SK-N-SH (cell line): Measurements from ENCODE around the gene IL1F10. TPM values are rescaled to one million over a fixed set of nuclear protein-coding genes. Genes with fewer than 3 reads are reported as not detected.

ENCODE experiments used
- CTCF ChIA-PET: fragments of 300-600, 350-600 bp; formaldehyde crosslinking; extraction: SDS; loops from one replicate; lab custom pipeline; 2021; lab: Yijun Ruan, JAX
- POLR2A ChIA-PET: fragments of 350-600 bp; sonication (Branson Sonifier 250); formaldehyde crosslinking; extraction: SDS; loops from one replicate; lab custom pipeline; 2020; ENCODE audit warnings: antibody characterized with exemption, inconsistent platforms; lab: Yijun Ruan, JAX
- DNase-seq: peaks from one replicate; pipeline ENCODE4 v3.0.0; 2012
- H2AFZ ChIP-seq: fragments of 200-600 bp; sonication (generic); 2 replicates; pipeline ENCODE4 v1.8.1; 2016; ENCODE audit warnings: antibody characterized with exemption, mild to moderate bottlenecking, low read depth
- H3F3A ChIP-seq: fragments of 200-600 bp; sonication (generic); replicated peaks from 2 replicates; pipeline ENCODE3; 2016; ENCODE audit warnings: antibody characterized with exemption, mild to moderate bottlenecking; ENCODE audit not compliant: insufficient read depth
- H3K27ac ChIP-seq, 2 experiments: fragments of 200-500 bp in 1 of 2; fragments of 200-600 bp in 1 of 2; sonication (Bioruptor generic) in 1 of 2; sonication (generic), shearing (Covaris generic) in 1 of 2; 2 replicates each; pipeline versions ENCODE4 v1.5.1 to v1.6.1; 2014 to 2016; ENCODE audit warnings: low read depth in 2 of 2, inconsistent platforms in 1 of 2, low read length in 1 of 2, mild to moderate bottlenecking in 1 of 2, mixed read lengths in 1 of 2
- H3K27me3 ChIP-seq: fragments of 200-600 bp; sonication (generic), shearing (Covaris generic); 2 replicates; pipeline ENCODE4 v1.6.1; 2016; ENCODE audit warnings: mixed run types; ENCODE audit not compliant: insufficient read depth
- H3K36me3 ChIP-seq, 2 experiments: fragments of 200-500 bp in 1 of 2; fragments of 200-600 bp in 1 of 2; sonication (Bioruptor generic) in 1 of 2; sonication (generic) in 1 of 2; replicated peaks in 1 of 2; 2 replicates each; pipeline versions ENCODE3 to v1.5.1; 2014 to 2016; ENCODE audit warnings: low read length in 1 of 2, mild to moderate bottlenecking in 1 of 2; ENCODE audit not compliant: insufficient read depth in 2 of 2, control insufficient read depth in 1 of 2
- H3K4me1 ChIP-seq, 2 experiments: fragments of 200-500 bp in 1 of 2; fragments of 200-600 bp in 1 of 2; sonication (Bioruptor generic) in 1 of 2; sonication (generic), shearing (Covaris generic) in 1 of 2; 2 replicates each; pipeline versions ENCODE4 v1.5.1 to v1.6.1; 2014 to 2016; ENCODE audit warnings: low read depth in 1 of 2, low read length in 1 of 2, mixed run types in 1 of 2; ENCODE audit not compliant: insufficient read depth in 2 of 2, control insufficient read depth in 1 of 2
- H3K4me2 ChIP-seq: fragments of 200-600 bp; sonication (generic), shearing (Covaris generic); 2 replicates; pipeline ENCODE4 v1.6.1; 2017; ENCODE audit warnings: mixed run types
- H3K4me3 ChIP-seq, 2 experiments: fragments of 200-500 bp in 1 of 2; fragments of 200-600 bp in 1 of 2; sonication (Bioruptor generic) in 1 of 2; sonication (generic), shearing (Covaris generic) in 1 of 2; 2 replicates each; pipeline versions ENCODE4 v1.5.1 to v1.8.1; 2014 to 2016; ENCODE audit warnings: low read depth in 2 of 2, inconsistent platforms in 1 of 2, low read length in 1 of 2, mild to moderate bottlenecking in 1 of 2, mixed read lengths in 1 of 2, moderate library complexity in 1 of 2
- H3K79me2 ChIP-seq: fragments of 200-600 bp; sonication (generic); 2 replicates; pipeline ENCODE4 v1.8.1; 2017; ENCODE audit warnings: mild to moderate bottlenecking; ENCODE audit not compliant: insufficient read depth
- H3K9ac ChIP-seq: fragments of 200-600 bp; sonication (generic); 2 replicates; pipeline ENCODE4 v1.6.1; 2017; ENCODE audit warnings: mixed run types
- H3K9me2 ChIP-seq: fragments of 200-600 bp; sonication (generic); 2 replicates; pipeline ENCODE4 v1.6.1; 2017; ENCODE audit warnings: mixed run types
- H3K9me3 ChIP-seq: fragments of 200-600 bp; sonication (generic); 2 replicates; pipeline ENCODE4 v1.6.1; 2017; ENCODE audit warnings: mixed run types, mild to moderate bottlenecking, moderate library complexity
- H4K20me1 ChIP-seq: fragments of 200-600 bp; sonication (generic); 2 replicates; pipeline ENCODE4 v1.6.1; 2017; ENCODE audit warnings: mild to moderate bottlenecking, mixed run types; ENCODE audit not compliant: insufficient read depth
- CHD2 ChIP-seq: fragments of 150-350 bp; IDR thresholded peaks from 2 replicates; pipeline ENCODE4 v1.6.1; 2018; ENCODE audit warnings: low read length; ENCODE audit not compliant: partially characterized antibody
- EP300 ChIP-seq, 2 experiments: IDR thresholded peaks; 2 replicates each; pipeline versions ENCODE4 v1.4.0 to v1.6.1; 2012; ENCODE audit warnings: borderline replicate concordance in 1 of 2, low read depth in 1 of 2, low read length in 1 of 2
- EZH2phosphoT487 ChIP-seq: fragments of 200-600 bp; sonication (generic); IDR thresholded peaks from 2 replicates; pipeline ENCODE4 v1.6.1; 2017; ENCODE audit warnings: low read depth, mixed run types, mild to moderate bottlenecking, antibody characterized with exemption, moderate library complexity, borderline replicate concordance
- FOSL2 ChIP-seq: IDR thresholded peaks from 2 replicates; pipeline ENCODE4 v1.4.0; 2012; ENCODE audit warnings: low read depth, mild to moderate bottlenecking, moderate library complexity, borderline replicate concordance
- GABPA ChIP-seq: IDR thresholded peaks from 2 replicates; pipeline ENCODE4 v1.4.0; 2012; ENCODE audit warnings: low read depth, mild to moderate bottlenecking
- IRF3 ChIP-seq: fragments of 150-350 bp; IDR thresholded peaks from 2 replicates; pipeline ENCODE4 v1.6.1; 2016; ENCODE audit warnings: mild to moderate bottlenecking, low read depth, low read length
- MAX ChIP-seq: IDR thresholded peaks from 2 replicates; pipeline ENCODE4 v1.4.0; 2012; ENCODE audit warnings: low read depth
- MXI1 ChIP-seq: IDR thresholded peaks from 2 replicates; pipeline ENCODE4 v1.6.1; 2012; ENCODE audit warnings: mild to moderate bottlenecking, low read depth, low read length, improper control_type of control experiment
- NRF1 ChIP-seq: IDR thresholded peaks from 2 replicates; pipeline ENCODE4 v1.6.1; 2012; ENCODE audit warnings: low read depth, mild to moderate bottlenecking, low read length
- RAD21 ChIP-seq: IDR thresholded peaks from 2 replicates; pipeline ENCODE4 v1.6.1; 2012; ENCODE audit warnings: mild to moderate bottlenecking, low read length
- REST ChIP-seq: IDR thresholded peaks from 2 replicates; pipeline ENCODE4 v1.6.1; 2012; ENCODE audit warnings: mild to moderate bottlenecking, low read depth, low read length, moderate library complexity
- RXRA ChIP-seq: IDR thresholded peaks from 2 replicates; pipeline ENCODE4 v1.4.0; 2012; ENCODE audit warnings: low read depth, mild to moderate bottlenecking, borderline replicate concordance
- SMC3 ChIP-seq: IDR thresholded peaks from 2 replicates; pipeline ENCODE4 v1.6.1; 2012; ENCODE audit warnings: low read depth, low read length, improper control_type of control experiment
- TAF1 ChIP-seq: IDR thresholded peaks from 2 replicates; pipeline ENCODE4 v1.6.1; 2012; ENCODE audit warnings: low read depth, mild to moderate bottlenecking, low read length, moderate library complexity, borderline replicate concordance
- TCF12 ChIP-seq: IDR thresholded peaks from 2 replicates; pipeline ENCODE4 v1.4.0; 2012
- USF2 ChIP-seq: fragments of 150-350 bp; IDR thresholded peaks from 2 replicates; pipeline ENCODE4 v1.6.1; 2017; ENCODE audit warnings: antibody characterized with exemption, low read length, low read depth, borderline replicate concordance
- WGBS: methylation state at CpG from one replicate; pipeline ENCODE4 v1.1.6; 2017; ENCODE audit warnings: low lambda C conversion rate; 5-methylcytosine and 5-hydroxymethylcytosine counted together
- polyA plus RNA-seq, 3 experiments: library from polyadenylated mRNA; depleted of rRNA; stranded (reverse); fragments of >200 nt; gene quantifications; 2 replicates each; pipeline ENCODE4 v1.2.3, GENCODE V29; 2012
- TF ChIP-seq, protein P1 (sequence below): fragments of 200-600 bp; sonication (generic); IDR thresholded peaks from 2 replicates; pipeline ENCODE4 v1.6.1; 2017; ENCODE audit warnings: antibody characterized with exemption, mild to moderate bottlenecking, moderate library complexity

Gene IL1F10
- polyA plus RNA-seq, 1 of the 3 experiments (the other 2 are of a cell fraction) = not detected

DNA sequence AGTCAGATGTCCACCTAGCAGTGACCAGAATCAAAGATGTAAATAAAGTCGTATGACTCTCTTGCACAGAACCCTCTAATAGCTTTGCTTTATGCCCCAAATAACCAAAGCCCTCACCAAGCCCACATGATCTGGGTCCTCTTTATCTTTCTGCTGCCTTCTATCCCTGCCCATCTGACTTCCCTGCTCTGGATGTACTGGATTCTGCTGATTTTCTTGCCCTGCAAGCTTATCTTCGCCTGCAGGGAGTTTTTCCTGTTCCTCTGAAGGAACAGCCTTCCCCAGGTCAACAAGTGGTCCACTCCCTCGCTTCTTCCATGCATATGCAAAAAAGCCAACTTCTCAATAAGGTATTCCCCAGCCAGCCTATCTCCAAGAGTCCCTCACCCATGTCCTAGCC, 33.8 kb upstream of the IL1F10 start:
- Histone ChIP-seq H3K27ac (no peak overlapping the region), H3K4me2 (no peak overlapping the region), H2AFZ (no peak overlapping the region), H3K4me3 (no peak overlapping the region), H4K20me1 (no peaks in the 10 kb centered on the region), H3K4me1 (no peaks in the 10 kb centered on the region), H3K79me2 (no peaks in the 10 kb centered on the region), H3K27me3 (no peaks in the 10 kb centered on the region; the same call in 1 of the 2 replicates), H3F3A (no peaks in the 10 kb centered on the region), H3K9me2 (no peaks in the 10 kb centered on the region), H3K36me3 (no peaks in the 10 kb centered on the region), H3K9me3 (no peaks in the 10 kb centered on the region), H3K9ac (no peak overlapping the region)
- CTCF ChIA-PET = no interaction called here
- 0% methylated on average over 3 of the region's 3 CpGs for WGBS
- TF ChIP-seq RAD21 (no peak), USF2 (no peak), TCF12 (no peak)
- DNase-seq = no peak
- POLR2A ChIA-PET = no interaction called here

DNA sequence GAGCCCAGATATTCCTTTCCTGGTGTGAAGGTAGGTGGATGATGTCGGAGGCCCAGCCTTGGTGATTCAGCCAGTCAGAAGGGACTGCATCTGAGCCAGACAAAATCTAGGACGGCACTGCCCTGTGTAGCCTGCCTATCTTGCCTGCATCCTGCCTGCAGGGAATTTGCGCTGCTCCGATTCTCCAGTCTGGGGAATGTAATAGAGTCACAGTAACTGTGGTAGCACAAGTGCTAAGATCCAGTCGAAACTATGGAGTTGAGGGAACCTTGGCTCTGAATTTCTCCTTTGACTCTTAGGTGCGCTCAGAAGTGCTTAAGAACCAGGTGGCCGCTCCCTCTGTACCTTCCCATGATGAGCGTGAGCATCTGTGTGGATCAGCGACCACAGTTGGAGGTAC, 31.0 kb upstream of the IL1F10 start:
- ChIA-PET POLR2A (no interaction called here), CTCF (no interaction called here)
- Histone ChIP-seq H2AFZ (no peak overlapping the region), H3K9me3 (no peaks in the 10 kb centered on the region), H3K27ac (no peak overlapping the region), H3K9me2 (no peaks in the 10 kb centered on the region), H3K4me2 (no peak overlapping the region), H3F3A (no peaks in the 10 kb centered on the region), H3K27me3 (no peaks in the 10 kb centered on the region; the same call in 1 of the 2 replicates), H3K4me3 (no peak overlapping the region), H3K79me2 (no peaks in the 10 kb centered on the region), H3K9ac (no peak overlapping the region), H4K20me1 (no peaks in the 10 kb centered on the region), H3K36me3 (no peaks in the 10 kb centered on the region), H3K4me1 (no peaks in the 10 kb centered on the region)
- DNase-seq = no peak
- 32% methylated on average over 6 of the region's 9 CpGs for WGBS
- TF ChIP-seq MXI1 (no peak), USF2 (no peak), CHD2 (no peak), TAF1 (no peak), GABPA (no peak), MAX (no peak), TCF12 (no peak), RXRA (no peak), REST (no peak), EP300 (IDR thresholded peaks at IDR 0.05; ENCODE audit: borderline replicate concordance in 1 of 2, low read depth in 1 of 2, low read length in 1 of 2) (no peak), EZH2phosphoT487 (no peak), IRF3 (no peak), NRF1 (no peak), FOSL2 (no peak), SMC3 (no peak)
- TF ChIP-seq, protein P1, sequence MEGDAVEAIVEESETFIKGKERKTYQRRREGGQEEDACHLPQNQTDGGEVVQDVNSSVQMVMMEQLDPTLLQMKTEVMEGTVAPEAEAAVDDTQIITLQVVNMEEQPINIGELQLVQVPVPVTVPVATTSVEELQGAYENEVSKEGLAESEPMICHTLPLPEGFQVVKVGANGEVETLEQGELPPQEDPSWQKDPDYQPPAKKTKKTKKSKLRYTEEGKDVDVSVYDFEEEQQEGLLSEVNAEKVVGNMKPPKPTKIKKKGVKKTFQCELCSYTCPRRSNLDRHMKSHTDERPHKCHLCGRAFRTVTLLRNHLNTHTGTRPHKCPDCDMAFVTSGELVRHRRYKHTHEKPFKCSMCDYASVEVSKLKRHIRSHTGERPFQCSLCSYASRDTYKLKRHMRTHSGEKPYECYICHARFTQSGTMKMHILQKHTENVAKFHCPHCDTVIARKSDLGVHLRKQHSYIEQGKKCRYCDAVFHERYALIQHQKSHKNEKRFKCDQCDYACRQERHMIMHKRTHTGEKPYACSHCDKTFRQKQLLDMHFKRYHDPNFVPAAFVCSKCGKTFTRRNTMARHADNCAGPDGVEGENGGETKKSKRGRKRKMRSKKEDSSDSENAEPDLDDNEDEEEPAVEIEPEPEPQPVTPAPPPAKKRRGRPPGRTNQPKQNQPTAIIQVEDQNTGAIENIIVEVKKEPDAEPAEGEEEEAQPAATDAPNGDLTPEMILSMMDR = no peak
